Progenitor cell of endocrine pancreas (in vitro differentiated cells): Measurements from ENCODE around the gene LSAMP. TPM values are rescaled to one million over a fixed set of nuclear protein-coding genes. Genes with fewer than 3 reads are reported as not detected.

Source experiments
- DNase-seq: peaks from one replicate; pipeline ENCODE4 v3.0.0; 2021; ENCODE audit warnings: low spot score; ENCODE audit not compliant: unreplicated experiment
- H3K27ac Mint-ChIP-seq: 2 replicates; pipeline ENCODE4 v1.8.0; 2021; ENCODE audit warnings: mild to moderate bottlenecking, moderate library complexity, mixed read lengths
- H3K27me3 Mint-ChIP-seq: 2 replicates; pipeline ENCODE4 v1.8.0; 2021; ENCODE audit warnings: mixed read lengths
- H3K36me3 Mint-ChIP-seq: 2 replicates; pipeline ENCODE4 v1.8.0; 2022; ENCODE audit warnings: mixed read lengths; ENCODE audit not compliant: insufficient read depth
- H3K4me1 Mint-ChIP-seq: 2 replicates; pipeline ENCODE4 v1.8.0; 2021; ENCODE audit warnings: low read depth, mixed read lengths
- H3K4me3 Mint-ChIP-seq: 2 replicates; pipeline ENCODE4 v1.8.0; 2021; ENCODE audit warnings: low read depth, mild to moderate bottlenecking, moderate library complexity, mixed read lengths
- H3K9me3 Mint-ChIP-seq: 2 replicates; pipeline ENCODE4 v1.8.0; 2021; ENCODE audit warnings: low read depth, mixed read lengths
- CTCF ChIP-seq: fragments of 200-600 bp; sonication (generic); IDR thresholded peaks from one replicate; pipeline ENCODE4 v1.5.0; 2021; ENCODE audit warnings: antibody characterized with exemption, mild to moderate bottlenecking; ENCODE audit not compliant: unreplicated experiment
- total RNA-seq: library from RNA; stranded (reverse); gene quantifications from 2 replicates; pipeline ENCODE4 v1.2.1, GENCODE V29; 2021

LSAMP gene
- total RNA-seq, 1 donor from 2014 or later = 20.7 TPM

GRCh38 chr3:115855911-115856310 lies 589.4 kb downstream of the LSAMP start:
- H3K36me3 Mint-ChIP-seq = no peaks in the 10 kb centered on the region
- H3K4me3 Mint-ChIP-seq = no peak overlapping the region
- TF ChIP-seq CTCF = no peak
- peaks cover 3% of the 10 kb centered on the region for H3K4me1 Mint-ChIP-seq
- DNase-seq = no peak
- H3K27me3 Mint-ChIP-seq = peaks cover 3% of the 10 kb centered on the region
- no peak overlapping the region for H3K27ac Mint-ChIP-seq
- no peaks in the 10 kb centered on the region for H3K9me3 Mint-ChIP-seq

GRCh38 chr3:115853104-115853503 lies 592.2 kb downstream of the LSAMP start:
- H3K27me3 Mint-ChIP-seq = no peaks in the 10 kb centered on the region
- peaks cover 2% of the 10 kb centered on the region for H3K4me1 Mint-ChIP-seq
- no peaks in the 10 kb centered on the region for H3K36me3 Mint-ChIP-seq
- TF ChIP-seq CTCF = no peak
- DNase-seq = no peak
- no peak overlapping the region for H3K4me3 Mint-ChIP-seq
- no peaks in the 10 kb centered on the region for H3K9me3 Mint-ChIP-seq
- H3K27ac Mint-ChIP-seq = no peak overlapping the region

GRCh38 chr3:115852278-115852677 lies 593.0 kb downstream of the LSAMP start:
- Mint-ChIP-seq H3K4me1 (no peaks in the 10 kb centered on the region), H3K27ac (no peak overlapping the region), H3K36me3 (no peaks in the 10 kb centered on the region), H3K4me3 (no peak overlapping the region), H3K27me3 (no peaks in the 10 kb centered on the region), H3K9me3 (no peaks in the 10 kb centered on the region)
- DNase-seq = no peak
- no peak for TF ChIP-seq CTCF

GRCh38 chr3:115851571-115851970 lies 593.7 kb downstream of the LSAMP start:
- H3K36me3 Mint-ChIP-seq = no peaks in the 10 kb centered on the region
- no peaks in the 10 kb centered on the region for H3K9me3 Mint-ChIP-seq
- DNase-seq = no peak
- no peaks in the 10 kb centered on the region for H3K4me1 Mint-ChIP-seq
- H3K27ac Mint-ChIP-seq = no peak overlapping the region
- H3K27me3 Mint-ChIP-seq = no peaks in the 10 kb centered on the region
- no peak for TF ChIP-seq CTCF
- no peak overlapping the region for H3K4me3 Mint-ChIP-seq

GRCh38 chr3:115848641-115849040 lies 596.6 kb downstream of the LSAMP start:
- TF ChIP-seq CTCF = no peak
- DNase-seq = no peak
- no peak overlapping the region for H3K4me3 Mint-ChIP-seq
- no peaks in the 10 kb centered on the region for H3K36me3 Mint-ChIP-seq
- no peak overlapping the region for H3K27ac Mint-ChIP-seq
- H3K27me3 Mint-ChIP-seq = no peaks in the 10 kb centered on the region
- no peaks in the 10 kb centered on the region for H3K9me3 Mint-ChIP-seq
- H3K4me1 Mint-ChIP-seq = no peaks in the 10 kb centered on the region
